ENCODE measurements around the gene SIAH2.

SIAH2 gene

DNA sequence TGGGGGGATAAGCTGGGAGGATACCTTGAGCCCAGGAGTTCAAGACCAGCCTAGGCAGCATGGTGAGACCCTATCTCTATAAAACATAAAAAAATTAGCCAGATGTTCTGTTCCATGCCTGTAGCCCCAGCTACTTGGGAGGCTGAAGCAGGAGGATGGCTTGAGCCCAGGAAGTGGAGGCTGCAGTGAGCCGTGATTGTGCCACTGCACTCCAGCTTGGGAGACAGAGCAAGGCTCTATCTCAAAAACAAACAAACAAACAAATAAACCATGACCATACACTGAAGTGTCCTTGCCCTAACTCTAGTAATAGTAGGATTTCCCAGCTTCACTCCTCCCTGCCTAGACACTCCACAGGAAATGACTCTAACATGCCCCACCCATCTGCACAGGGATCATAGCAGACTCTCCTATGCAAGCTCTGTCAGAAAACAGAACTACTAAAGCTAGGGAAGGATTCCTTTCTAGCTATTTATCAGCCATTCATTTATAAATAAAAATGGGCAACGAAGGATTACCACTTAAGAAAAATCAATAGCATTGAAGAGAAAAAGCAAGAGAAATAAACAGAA is 63.8 kb downstream of the SIAH2 start:
- Histone ChIP-seq H3K4me1 (ENCODE audit: insufficient read depth, low read length) (peaks cover 11% of the 10 kb centered on the region), H3K79me2 (ENCODE audit: insufficient read depth, low read length) (no peaks in the 10 kb centered on the region), H4K20me1 (ENCODE audit: insufficient read depth, low read length) (no peaks in the 10 kb centered on the region), H3K4me3 (ENCODE audit: low read depth in 1 of 2, low read length in 2 of 2) (no peak overlapping the region), H3K9me3 (ENCODE audit: insufficient read depth, low read length, severe bottlenecking) (no peaks in the 10 kb centered on the region), H3K27me3 (ENCODE audit: insufficient read depth, low read length, poor library complexity) (no peaks in the 10 kb centered on the region), H2AFZ (ENCODE audit: low read depth, low read length) (no peak overlapping the region), H3K4me2 (ENCODE audit: insufficient read depth, low read length) (no peak overlapping the region), H3K9ac (ENCODE audit: low read depth, low read length) (no peak overlapping the region), H3K27ac (ENCODE audit: low read length) (no peak overlapping the region), H3K36me3 (ENCODE audit: insufficient read depth, low read length) (no peaks in the 10 kb centered on the region)
- TF ChIP-seq EZH2 (IDR thresholded peaks at IDR 0.05; ENCODE audit: borderline replicate concordance, low read depth, low read length, severe bottlenecking), result no peak
- TF ChIP-seq, protein P1, sequence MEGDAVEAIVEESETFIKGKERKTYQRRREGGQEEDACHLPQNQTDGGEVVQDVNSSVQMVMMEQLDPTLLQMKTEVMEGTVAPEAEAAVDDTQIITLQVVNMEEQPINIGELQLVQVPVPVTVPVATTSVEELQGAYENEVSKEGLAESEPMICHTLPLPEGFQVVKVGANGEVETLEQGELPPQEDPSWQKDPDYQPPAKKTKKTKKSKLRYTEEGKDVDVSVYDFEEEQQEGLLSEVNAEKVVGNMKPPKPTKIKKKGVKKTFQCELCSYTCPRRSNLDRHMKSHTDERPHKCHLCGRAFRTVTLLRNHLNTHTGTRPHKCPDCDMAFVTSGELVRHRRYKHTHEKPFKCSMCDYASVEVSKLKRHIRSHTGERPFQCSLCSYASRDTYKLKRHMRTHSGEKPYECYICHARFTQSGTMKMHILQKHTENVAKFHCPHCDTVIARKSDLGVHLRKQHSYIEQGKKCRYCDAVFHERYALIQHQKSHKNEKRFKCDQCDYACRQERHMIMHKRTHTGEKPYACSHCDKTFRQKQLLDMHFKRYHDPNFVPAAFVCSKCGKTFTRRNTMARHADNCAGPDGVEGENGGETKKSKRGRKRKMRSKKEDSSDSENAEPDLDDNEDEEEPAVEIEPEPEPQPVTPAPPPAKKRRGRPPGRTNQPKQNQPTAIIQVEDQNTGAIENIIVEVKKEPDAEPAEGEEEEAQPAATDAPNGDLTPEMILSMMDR (IDR thresholded peaks at IDR 0.05; ENCODE audit: borderline replicate concordance, extremely low read depth, low read length, poor library complexity, severe bottlenecking), result no peak
- no peak for ATAC-seq (ENCODE audit: insufficient read depth, low read depth)
- no peak for DNase-seq

GRCh38 chr3:150697646-150698045 is 65.3 kb downstream of the SIAH2 start:
- no peak overlapping the region for H3K27ac ChIP-seq (ENCODE audit: low read length)
- H3K9ac ChIP-seq (ENCODE audit: low read depth, low read length), result no peak overlapping the region
- TF ChIP-seq, protein P1 (IDR thresholded peaks at IDR 0.05; ENCODE audit: borderline replicate concordance, extremely low read depth, low read length, poor library complexity, severe bottlenecking), result no peak
- no peak for TF ChIP-seq EZH2 (IDR thresholded peaks at IDR 0.05; ENCODE audit: borderline replicate concordance, low read depth, low read length, severe bottlenecking)
- H3K27me3 ChIP-seq (ENCODE audit: insufficient read depth, low read length, poor library complexity), result no peaks in the 10 kb centered on the region
- no peaks in the 10 kb centered on the region for H4K20me1 ChIP-seq (ENCODE audit: insufficient read depth, low read length)
- H3K79me2 ChIP-seq (ENCODE audit: insufficient read depth, low read length), result no peaks in the 10 kb centered on the region
- H3K36me3 ChIP-seq (ENCODE audit: insufficient read depth, low read length), result no peaks in the 10 kb centered on the region
- no peak overlapping the region for H3K4me3 ChIP-seq (ENCODE audit: low read depth in 1 of 2, low read length in 2 of 2)
- H3K9me3 ChIP-seq (ENCODE audit: insufficient read depth, low read length, severe bottlenecking), result peaks cover 5% of the 10 kb centered on the region
- no peak for DNase-seq
- H3K4me2 ChIP-seq (ENCODE audit: insufficient read depth, low read length), result no peak overlapping the region
- no peaks in the 10 kb centered on the region for H3K4me1 ChIP-seq (ENCODE audit: insufficient read depth, low read length)
- H2AFZ ChIP-seq (ENCODE audit: low read depth, low read length), result no peak overlapping the region
- no peak for ATAC-seq (ENCODE audit: insufficient read depth, low read depth)

DNA sequence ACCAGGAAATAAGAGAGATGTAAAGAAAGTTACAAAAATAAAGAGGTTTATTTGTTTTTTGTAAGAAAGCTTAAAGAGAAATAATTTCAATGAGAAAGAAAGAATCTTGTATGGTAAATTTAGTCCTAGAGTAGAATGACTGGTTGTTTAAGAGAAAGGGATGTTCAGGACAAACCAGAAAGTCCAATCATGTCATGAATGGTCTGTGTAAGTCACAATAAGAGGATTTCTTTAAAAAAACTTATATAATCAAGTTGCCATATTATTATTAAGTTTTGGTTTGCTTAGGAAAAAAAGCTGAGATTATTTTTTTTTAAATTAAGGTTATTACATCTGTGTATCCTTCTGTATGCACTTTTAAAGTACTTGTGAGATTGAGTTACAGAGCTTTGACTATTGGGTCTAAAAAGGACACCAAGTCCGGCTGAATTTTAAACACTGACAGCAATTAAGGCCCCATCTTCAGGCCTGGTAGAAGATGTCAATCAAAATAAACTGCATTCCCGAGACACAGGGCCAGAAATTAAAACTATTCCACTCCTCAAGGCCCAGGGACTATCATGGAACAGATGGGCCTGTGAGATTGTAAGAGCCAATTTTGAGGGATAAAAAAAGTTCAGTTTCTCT is 71.4 kb downstream of the SIAH2 start:
- H3K27me3 ChIP-seq (ENCODE audit: insufficient read depth, low read length, poor library complexity), result no peaks in the 10 kb centered on the region
- no peak for ATAC-seq (ENCODE audit: insufficient read depth, low read depth)
- peaks cover 20% of the 10 kb centered on the region for H3K9me3 ChIP-seq (ENCODE audit: insufficient read depth, low read length, severe bottlenecking)
- TF ChIP-seq, protein P1 (IDR thresholded peaks at IDR 0.05; ENCODE audit: borderline replicate concordance, extremely low read depth, low read length, poor library complexity, severe bottlenecking), result no peak
- no peak for TF ChIP-seq EZH2 (IDR thresholded peaks at IDR 0.05; ENCODE audit: borderline replicate concordance, low read depth, low read length, severe bottlenecking)
- no peak overlapping the region for H3K4me3 ChIP-seq (ENCODE audit: low read depth in 1 of 2, low read length in 2 of 2)
- H3K27ac ChIP-seq (ENCODE audit: low read length), result no peak overlapping the region
- H3K79me2 ChIP-seq (ENCODE audit: insufficient read depth, low read length), result no peaks in the 10 kb centered on the region
- no peaks in the 10 kb centered on the region for H3K4me1 ChIP-seq (ENCODE audit: insufficient read depth, low read length)
- DNase-seq, result no peak
- no peaks in the 10 kb centered on the region for H3K36me3 ChIP-seq (ENCODE audit: insufficient read depth, low read length)
- no peaks in the 10 kb centered on the region for H4K20me1 ChIP-seq (ENCODE audit: insufficient read depth, low read length)
- H2AFZ ChIP-seq (ENCODE audit: low read depth, low read length), result no peak overlapping the region
- no peak overlapping the region for H3K4me2 ChIP-seq (ENCODE audit: insufficient read depth, low read length)
- H3K9ac ChIP-seq (ENCODE audit: low read depth, low read length), result no peak overlapping the region
